Measurements from ENCODE around the gene PLCD3. TPM values are rescaled to one million over a fixed set of nuclear protein-coding genes. Genes with fewer than 3 reads are reported as not detected.

PLCD3 gene
- total RNA-seq, 2 donors from 2014 or later = 2.7 to 5.9 TPM

GRCh38 chr17:45113424-45113754, 18.9 kb downstream of the PLCD3 start:
- Mint-ChIP-seq H3K27me3 (peaks cover 0 to 7% of the 10 kb centered on the region in 2 donors), H3K27ac (no peak overlapping the region), H3K9me3 (no peaks in the 10 kb centered on the region), H3K4me1 (ENCODE audit: low read depth in 2 of 2) (peaks cover 0 to 7% of the 10 kb centered on the region in 2 donors), H3K36me3 (no peaks in the 10 kb centered on the region), H3K4me3 (no peak overlapping the region)
- ATAC-seq (no peak), DNase-seq (ENCODE audit: low spot score) (no peak)

- H3K27ac Mint-ChIP-seq = no peak overlapping the region
Measured at GRCh38 chr17:45112559-45113423, 19.5 kb downstream of the PLCD3 start.

GRCh38 chr17:45111850-45112249, 20.5 kb downstream of the PLCD3 start:
- Mint-ChIP-seq H3K36me3 (no peaks in the 10 kb centered on the region), H3K27me3 (peaks cover 0 to 7% of the 10 kb centered on the region in 2 donors), H3K9me3 (no peaks in the 10 kb centered on the region), H3K27ac (no peak overlapping the region), H3K4me3 (no peak overlapping the region), H3K4me1 (ENCODE audit: low read depth in 2 of 2) (peaks cover 0 to 7% of the 10 kb centered on the region in 2 donors)
- ATAC-seq (no peak), DNase-seq (ENCODE audit: low spot score) (no peak)

More at GRCh38 chr17:45112559-45113423, 19.5 kb downstream of the PLCD3 start:
- Mint-ChIP-seq H3K9me3 (no peaks in the 10 kb centered on the region), H3K36me3 (no peaks in the 10 kb centered on the region), H3K4me3 (no peak overlapping the region), H3K27me3 (peaks cover 0 to 7% of the 10 kb centered on the region in 2 donors), H3K4me1 (ENCODE audit: low read depth in 2 of 2) (peaks cover 0 to 7% of the 10 kb centered on the region in 2 donors)
- ATAC-seq (no peak), DNase-seq (ENCODE audit: low spot score) (no peak)

GRCh38 chr17:45110676-45111611, 21.4 kb downstream of the PLCD3 start:
- H3K4me1 Mint-ChIP-seq (ENCODE audit: low read depth in 2 of 2) = peaks cover 0 to 7% of the 10 kb centered on the region in 2 donors
- H3K4me3 Mint-ChIP-seq = no peak overlapping the region
- H3K27me3 Mint-ChIP-seq = peaks cover 0 to 3% of the 10 kb centered on the region in 2 donors
- ATAC-seq = no peak
- H3K36me3 Mint-ChIP-seq = no peaks in the 10 kb centered on the region
- DNase-seq (ENCODE audit: low spot score) = no peak
- H3K9me3 Mint-ChIP-seq = no peaks in the 10 kb centered on the region
- no peak overlapping the region for H3K27ac Mint-ChIP-seq

- H3K4me3 Mint-ChIP-seq = no peak overlapping the region
- DNase-seq (ENCODE audit: low spot score) (no peak), ATAC-seq (no peak)
- H3K36me3 Mint-ChIP-seq = no peaks in the 10 kb centered on the region
- no peaks in the 10 kb centered on the region for H3K27me3 Mint-ChIP-seq
- no peaks in the 10 kb centered on the region for H3K9me3 Mint-ChIP-seq
- peaks cover 0 to 2% of the 10 kb centered on the region in 2 donors for H3K4me1 Mint-ChIP-seq (ENCODE audit: low read depth in 2 of 2)
- H3K27ac Mint-ChIP-seq = no peak overlapping the region
Measured at GRCh38 chr17:45108595-45109521, 23.5 kb downstream of the PLCD3 start.

GRCh38 chr17:45108051-45108450, 24.3 kb downstream of the PLCD3 start:
- Mint-ChIP-seq H3K27ac (no peak overlapping the region), H3K36me3 (no peaks in the 10 kb centered on the region), H3K4me3 (no peak overlapping the region), H3K4me1 (ENCODE audit: low read depth in 2 of 2) (peaks cover 0 to 2% of the 10 kb centered on the region in 2 donors), H3K27me3 (no peaks in the 10 kb centered on the region), H3K9me3 (no peaks in the 10 kb centered on the region)
- DNase-seq (ENCODE audit: low spot score) (no peak), ATAC-seq (no peak)

DNA sequence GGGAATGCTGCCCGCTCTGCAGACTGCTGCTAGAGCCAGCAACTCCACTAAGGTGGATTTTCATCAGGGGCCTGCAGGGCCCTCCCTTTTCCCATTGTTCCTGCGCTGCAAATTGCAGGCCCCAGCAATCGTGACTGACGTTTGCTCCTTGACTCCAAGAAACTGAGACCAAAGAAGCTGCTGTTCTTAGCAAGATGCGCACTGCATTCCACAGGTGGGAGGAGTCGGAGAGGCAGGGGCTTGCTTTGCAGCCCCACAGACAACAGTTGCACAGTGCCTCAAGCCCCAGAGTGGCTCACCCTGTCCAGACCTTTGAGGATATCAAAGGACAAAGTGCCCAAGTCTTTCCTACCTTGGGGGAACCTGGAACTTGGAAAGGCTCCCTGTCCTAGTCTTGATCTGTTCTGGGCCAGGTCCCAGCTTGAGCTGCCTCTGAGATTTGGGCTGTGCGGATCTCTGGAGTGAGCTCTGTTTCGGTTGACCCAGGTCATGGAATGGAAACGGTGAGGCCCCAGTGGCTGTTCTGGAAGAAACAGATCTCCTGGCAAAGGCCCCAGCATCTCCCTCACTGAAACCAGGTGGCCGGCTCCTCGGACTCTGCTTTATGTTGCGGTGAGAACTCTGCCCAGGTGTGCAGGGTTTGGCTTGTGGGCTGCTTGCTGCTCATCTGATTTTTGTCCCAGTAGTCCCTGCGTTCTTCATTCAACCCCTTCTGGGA, 24.9 kb downstream of the PLCD3 start:
- no peaks in the 10 kb centered on the region for H3K27me3 Mint-ChIP-seq
- DNase-seq (ENCODE audit: low spot score) (no peak), ATAC-seq (no peak)
- H3K27ac Mint-ChIP-seq = no peak overlapping the region
- peaks cover 4% of the 10 kb centered on the region for H3K36me3 Mint-ChIP-seq
- peaks cover 0 to 2% of the 10 kb centered on the region in 2 donors for H3K4me1 Mint-ChIP-seq (ENCODE audit: low read depth in 2 of 2)
- no peak overlapping the region for H3K4me3 Mint-ChIP-seq
- H3K9me3 Mint-ChIP-seq = no peaks in the 10 kb centered on the region

DNA sequence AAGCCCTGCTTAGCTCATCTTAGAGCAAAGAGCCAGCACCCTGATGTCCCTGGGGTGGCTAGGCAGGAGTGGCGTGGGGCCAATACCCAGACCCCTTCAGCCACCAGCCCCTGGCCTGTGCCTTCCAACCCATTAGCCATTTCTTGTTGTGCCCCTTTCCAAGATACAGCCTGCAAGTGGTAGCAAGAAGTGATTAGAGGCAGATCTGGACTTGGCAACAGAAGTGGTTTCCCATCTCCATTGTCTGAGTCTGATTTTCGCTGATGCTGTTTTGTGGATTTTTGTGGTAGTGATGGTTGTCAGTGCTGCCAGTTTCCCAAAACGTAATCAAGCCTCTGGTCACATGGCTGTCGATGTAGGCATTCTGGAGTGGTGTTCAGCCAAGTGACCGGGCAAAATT, 25.7 kb downstream of the PLCD3 start:
- ATAC-seq (no peak), DNase-seq (ENCODE audit: low spot score) (no peak)
- Mint-ChIP-seq H3K4me3 (no peak overlapping the region), H3K9me3 (no peaks in the 10 kb centered on the region), H3K36me3 (peaks cover 7% of the 10 kb centered on the region), H3K4me1 (ENCODE audit: low read depth in 2 of 2) (peaks cover 0 to 2% of the 10 kb centered on the region in 2 donors), H3K27ac (no peak overlapping the region), H3K27me3 (no peaks in the 10 kb centered on the region)

DNA sequence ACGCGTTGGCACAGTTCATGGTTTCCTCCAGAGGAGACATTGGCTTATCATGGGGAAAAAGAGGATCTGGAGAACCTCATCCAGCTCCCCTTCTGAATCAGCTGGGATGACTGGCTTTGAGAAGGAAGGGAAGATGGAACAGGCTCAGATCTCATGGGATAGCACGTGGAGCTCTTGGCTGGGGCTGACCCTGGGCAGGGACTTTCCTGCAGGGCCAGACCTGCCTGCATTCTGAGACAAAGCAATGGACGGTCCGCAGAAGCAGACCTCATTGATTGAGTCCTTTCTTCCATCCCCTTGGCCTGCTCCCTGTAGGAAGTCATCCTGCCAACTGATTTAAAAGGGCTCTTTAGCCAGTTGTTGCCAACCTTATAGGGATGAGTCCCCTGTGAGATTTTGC, 26.2 kb downstream of the PLCD3 start:
- DNase-seq (ENCODE audit: low spot score) (no peak), ATAC-seq (no peak)
- no peaks in the 10 kb centered on the region for H3K9me3 Mint-ChIP-seq
- no peak overlapping the region for H3K4me3 Mint-ChIP-seq
- H3K4me1 Mint-ChIP-seq (ENCODE audit: low read depth in 2 of 2) = peaks cover 0 to 2% of the 10 kb centered on the region in 2 donors
- H3K36me3 Mint-ChIP-seq = peaks cover 7% of the 10 kb centered on the region
- H3K27me3 Mint-ChIP-seq = no peaks in the 10 kb centered on the region
- no peak overlapping the region for H3K27ac Mint-ChIP-seq

GRCh38 chr17:45104907-45105624, 27.2 kb downstream of the PLCD3 start:
- no peak overlapping the region for H3K4me3 Mint-ChIP-seq
- H3K27ac Mint-ChIP-seq = no peak overlapping the region
- ATAC-seq (no peak), DNase-seq (ENCODE audit: low spot score) (no peak)
- no peaks in the 10 kb centered on the region for H3K9me3 Mint-ChIP-seq
- H3K4me1 Mint-ChIP-seq (ENCODE audit: low read depth in 2 of 2) = peaks cover 0 to 2% of the 10 kb centered on the region in 2 donors
- H3K36me3 Mint-ChIP-seq = peaks cover 7% of the 10 kb centered on the region
- H3K27me3 Mint-ChIP-seq = no peaks in the 10 kb centered on the region

- peaks cover 0 to 2% of the 10 kb centered on the region in 2 donors for H3K4me1 Mint-ChIP-seq (ENCODE audit: low read depth in 2 of 2)
- peaks cover 7% of the 10 kb centered on the region for H3K36me3 Mint-ChIP-seq
- H3K27ac Mint-ChIP-seq = no peak overlapping the region
- no peak for DNase-seq (ENCODE audit: low spot score)
- H3K9me3 Mint-ChIP-seq = no peaks in the 10 kb centered on the region
- no peaks in the 10 kb centered on the region for H3K27me3 Mint-ChIP-seq
- ATAC-seq = no peak
- no peak overlapping the region for H3K4me3 Mint-ChIP-seq
Measured at GRCh38 chr17:45104497-45104896, 27.8 kb downstream of the PLCD3 start.

- Mint-ChIP-seq H3K4me3 (no peak overlapping the region), H3K9me3 (no peaks in the 10 kb centered on the region), H3K36me3 (peaks cover 11% of the 10 kb centered on the region), H3K4me1 (ENCODE audit: low read depth in 2 of 2) (peaks cover 0 to 2% of the 10 kb centered on the region in 2 donors), H3K27ac (no peak overlapping the region), H3K27me3 (no peaks in the 10 kb centered on the region)
- DNase-seq (ENCODE audit: low spot score) (no peak), ATAC-seq (no peak)
Measured at GRCh38 chr17:45104029-45104428, 28.3 kb downstream of the PLCD3 start.

Data from natural killer cell treated with Interleukin-12 subunit alpha and Interleukin-12 subunit beta and Interleukin-15 and Interleukin-18, amount 100 ng/mL, for 72 hours (primary cell).